H1 (cell line): ENCODE results near the gene SPACA4. TPM values are rescaled to one million over a fixed set of nuclear protein-coding genes. Genes with fewer than 3 reads are reported as not detected.

Experiments used
- BRCA1 ChIP-seq: IDR thresholded peaks from 2 replicates; pipeline ENCODE4 v1.6.1; 2012; ENCODE audit warnings: low read depth, low read length, improper control_type of control experiment
- CHD2 ChIP-seq: IDR thresholded peaks from 2 replicates; pipeline ENCODE4 v1.6.1; 2012; ENCODE audit warnings: low read length, improper control_type of control experiment
- GTF2F1 ChIP-seq: IDR thresholded peaks from 2 replicates; pipeline ENCODE4 v1.6.1; 2012; ENCODE audit warnings: low read depth, low read length, improper control_type of control experiment, borderline replicate concordance
- RAD21 ChIP-seq, 2 experiments: IDR thresholded peaks in 1 of 2; conservative IDR thresholded peaks in 1 of 2; 2 replicates each; pipeline ENCODE4 v1.6.1; 2011; ENCODE audit warnings: low read depth in 2 of 2, low read length in 2 of 2, improper control_type of control experiment in 1 of 2, inconsistent platforms in 1 of 2, mild to moderate bottlenecking in 1 of 2, moderate library complexity in 1 of 2
- TBP ChIP-seq: IDR thresholded peaks from 2 replicates; pipeline ENCODE4 v1.6.1; 2011; ENCODE audit warnings: low read depth, low read length, improper control_type of control experiment
- polyA plus RNA-seq, 7 experiments: library from polyadenylated mRNA; depleted of rRNA in 3 of 7; stranded (reverse) in 5 of 7; unstranded in 2 of 7; fragments of >200 nt in 5 of 7; fragments of 200-250 nt in 2 of 7; gene quantifications; 1 replicate in 5 of 7; 2 replicates in 1 of 7; 4 replicates in 1 of 7; pipeline versions ENCODE4 v1.2.1 to v1.2.3, GENCODE V29; 2011 to 2013; ENCODE audit warnings: missing spikeins in 2 of 7, mixed read lengths in 2 of 7
- total RNA-seq: library from RNA; stranded (reverse); fragmentation: NEBNext Ultra II Directional; extraction: Animal tissue kit (Norgen Biotek cat#: 25700); gene quantifications from 2 replicates; pipeline ENCODE4 v1.2.1, GENCODE V29; 2021

SPACA4 gene
- total and polyA plus RNA-seq, 2 of the 8 experiments (the other 6 are each of a cell fraction or from before 2014, with no cell fraction given) = not detected

GRCh38 chr19:48650974-48651682 is 44.6 kb downstream of the SPACA4 start (continued):
- TF ChIP-seq BRCA1 = no peak
- no peak for TF ChIP-seq TBP
- no peak for TF ChIP-seq CHD2
- no peak for TF ChIP-seq RAD21 (IDR thresholded peaks at IDR 0.05 in 1 of 2, conservative IDR thresholded peaks at IDR 0.05 in 1 of 2; ENCODE audit: low read depth in 2 of 2, low read length in 2 of 2)
- no peak for TF ChIP-seq GTF2F1
